HepG2 (cell line): ENCODE results near the gene PLXND1. TPM values are rescaled to one million over a fixed set of nuclear protein-coding genes. Genes with fewer than 3 reads are reported as not detected.

ENCODE experiments used
- DPF2 ChIP-seq: sonication (generic); formaldehyde crosslinking; IDR thresholded peaks from 2 replicates; pipeline ENCODE4 v1.4.0; 2020; ENCODE audit warnings: mild to moderate bottlenecking, low read depth, missing genetic modification reagents, borderline replicate concordance
- FLYWCH1 ChIP-seq: sonication (generic); formaldehyde crosslinking; IDR thresholded peaks from 2 replicates; pipeline ENCODE4 v1.8.1; 2023; ENCODE audit warnings: mild to moderate bottlenecking, missing genetic modification reagents
- HMGXB4 ChIP-seq, 2 experiments: sonication (generic) in 1 of 2; formaldehyde crosslinking in 1 of 2; IDR thresholded peaks; 2 replicates each; pipeline versions ENCODE4 v1.4.0 to v1.6.1; 2018 to 2020; ENCODE audit warnings: missing genetic modification reagents in 2 of 2, borderline replicate concordance in 1 of 2, low read depth in 1 of 2, mild to moderate bottlenecking in 1 of 2, missing biosample characterization in 1 of 2
- IKZF5 ChIP-seq: IDR thresholded peaks from 2 replicates; pipeline ENCODE4 v1.6.1; 2018; ENCODE audit warnings: missing genetic modification reagents, mild to moderate bottlenecking, missing compliant biosample characterization
- MIER2 ChIP-seq: IDR thresholded peaks from 2 replicates; pipeline ENCODE4 v1.6.1; 2016; ENCODE audit warnings: missing biosample characterization, missing genetic modification reagents
- NR2C2 ChIP-seq: sonication (generic); formaldehyde crosslinking; IDR thresholded peaks from 2 replicates; pipeline ENCODE4 v1.4.0; 2020; ENCODE audit warnings: missing genetic modification reagents, mild to moderate bottlenecking, moderate library complexity, borderline replicate concordance
- ZFP41 ChIP-seq: sonication (generic); formaldehyde crosslinking; IDR thresholded peaks from 2 replicates; pipeline ENCODE4 v1.4.0; 2020; ENCODE audit warnings: mild to moderate bottlenecking, missing genetic modification reagents, borderline replicate concordance
- ZNF282 ChIP-seq: fragments of 450-650 bp; IDR thresholded peaks from 2 replicates; pipeline ENCODE4 v1.6.1; 2018; ENCODE audit not compliant: partially characterized antibody
- ZNF703 ChIP-seq: sonication (generic); formaldehyde crosslinking; IDR thresholded peaks from 2 replicates; pipeline ENCODE4 v1.5.1; 2020; ENCODE audit warnings: missing genetic modification reagents, mild to moderate bottlenecking, moderate library complexity, borderline replicate concordance
- ZNF770 ChIP-seq: sonication (generic); formaldehyde crosslinking; IDR thresholded peaks from 2 replicates; pipeline ENCODE4 v1.5.0; 2020; ENCODE audit warnings: mild to moderate bottlenecking, missing genetic modification reagents
- polyA plus RNA-seq, 8 experiments: library from polyadenylated mRNA; depleted of rRNA in 3 of 8; stranded (reverse) in 7 of 8; unstranded in 1 of 8; fragments of >200 nt; fragmentation: Illumina TruSeq in 4 of 8; extraction: Trizol in 4 of 8; gene quantifications; 2 replicates each; pipeline versions ENCODE4 v1.2.1 to v1.2.3, GENCODE V29; 2011 to 2016; ENCODE audit warnings: low read depth in 4 of 8, missing spikeins in 1 of 8, mixed read lengths in 1 of 8; ENCODE audit not compliant: insufficient read depth in 1 of 8
- total RNA-seq, 5 experiments: library from RNA; depleted of rRNA; stranded (reverse); fragments of >200 nt; fragmentation: Illumina TruSeq; extraction: Trizol; gene quantifications; 2 replicates each; pipeline ENCODE4 v1.2.3, GENCODE V29; 2016; ENCODE audit warnings: low read depth in 1 of 5

PLXND1 gene
- total and polyA plus RNA-seq, 2 of the 13 experiments (the other 11 are each of a cell fraction or from before 2014, with no cell fraction given): 15.9 to 42.0 TPM

- TF ChIP-seq MIER2 (CRISPR knock-in tag): 0 out of 2 replicates have a peak, but pooled peaks have one; percentile 8
- TF ChIP-seq IKZF5 (CRISPR knock-in tag): 0 out of 2 replicates have a peak, but pooled peaks have one; percentile 16
- no peak for TF ChIP-seq ZNF770
- TF ChIP-seq ZNF282: no peak
- no peak for TF ChIP-seq ZFP41 (CRISPR knock-in tag)
- peak; percentile 36; the same call in 1 of the 2 replicates for TF ChIP-seq NR2C2 (CRISPR knock-in tag)
- TF ChIP-seq ZNF703 (CRISPR knock-in tag): 0 out of 2 replicates have a peak, but pooled peaks have one; percentile 1
- 0 out of 4 replicates have a peak, but pooled peaks of 1 of the 2 experiments have one; percentile 5 for TF ChIP-seq HMGXB4 (CRISPR knock-in tag; IDR thresholded peaks at IDR 0.05; ENCODE audit: borderline replicate concordance in 1 of 2, low read depth in 1 of 2)
- TF ChIP-seq FLYWCH1 (CRISPR knock-in tag): no peak
- TF ChIP-seq DPF2: peak; percentile 56; the same call in 1 of the 2 replicates
These were observed 21.7 kb upstream of the PLXND1 start (continued) for GRCh38 chr3:129628169-129628522.
